Right cardiac atrium (tissue), 5 donors: ENCODE measurements around the gene RDH5. TPM values are rescaled to one million over a fixed set of nuclear protein-coding genes. Genes with fewer than 3 reads are reported as not detected.

ENCODE experiments used
- ATAC-seq, 2 donors: fragments of 200-7000 bp; cut with Tn5 transposase; one replicate each; pipeline versions ENCODE4 v1.8.0 to v1.9.1; 2020; ENCODE audit warnings: moderate library complexity in 2 of 2, mild to moderate bottlenecking in 1 of 2
- DNase-seq, 3 donors: peaks; one replicate each; pipeline ENCODE4 v3.0.0-alpha.2; 2020
- H3K27ac ChIP-seq: one replicate; pipeline ENCODE4 v1.5.1; 2013; ENCODE audit warnings: mild to moderate bottlenecking, low read length, control low read depth, moderate library complexity
- H3K27me3 ChIP-seq: one replicate; pipeline ENCODE4 v1.6.1; 2013; ENCODE audit not compliant: control insufficient read depth, insufficient read depth
- H3K4me1 ChIP-seq: one replicate; pipeline ENCODE4 v1.6.1; 2013; ENCODE audit warnings: low read length; ENCODE audit not compliant: control insufficient read depth, insufficient read depth
- H3K4me3 ChIP-seq: one replicate; pipeline ENCODE4 v1.5.1; 2013; ENCODE audit warnings: low read length, control low read depth
- H3K9me3 ChIP-seq: one replicate; pipeline ENCODE4 v1.6.1; 2013; ENCODE audit warnings: low read length; ENCODE audit not compliant: control insufficient read depth
- WGBS: extraction: QIAGEN DNeasy Blood & Tissue Kit; methylation state at CpG from one replicate; pipeline ENCODE4 v1.1.7; 2013; 5-methylcytosine and 5-hydroxymethylcytosine counted together
- intact Hi-C, 4 donors: fragments of 100-400 bp; cut with DNase I; formaldehyde crosslinking; loops; one replicate each; pipeline versions ENCODE4 v1.11.0 to v1.14.0; 2022 to 2023
- polyA plus RNA-seq: library from polyadenylated mRNA; stranded (reverse); fragments of 200-250 nt; gene quantifications from one replicate; pipeline ENCODE4 v1.2.3, GENCODE V29; 2013
- total RNA-seq, 4 donors: library from RNA; stranded (reverse); fragmentation: NEBNext Ultra II Directional; extraction: Animal tissue kit (Norgen Biotek cat#: 25700); gene quantifications; one replicate each; pipeline ENCODE4 v1.2.1, GENCODE V29; 2021
- donor health status: healthy with polysubstance abuse.
- donor health status: DM: no; HTN: yes; CAD: no.
- donor health status: DM: no; HTN: no; CAD: no.
- donor health status: DM: no; HTN: yes; CAD: no; lungs with severe emphysema.
- donor health status: DM: yes; HTN: yes; CAD: no.

Gene RDH5
- total and polyA plus RNA-seq, 5 donors: 15.9 to 27.7 (median 24.1) TPM

DNA sequence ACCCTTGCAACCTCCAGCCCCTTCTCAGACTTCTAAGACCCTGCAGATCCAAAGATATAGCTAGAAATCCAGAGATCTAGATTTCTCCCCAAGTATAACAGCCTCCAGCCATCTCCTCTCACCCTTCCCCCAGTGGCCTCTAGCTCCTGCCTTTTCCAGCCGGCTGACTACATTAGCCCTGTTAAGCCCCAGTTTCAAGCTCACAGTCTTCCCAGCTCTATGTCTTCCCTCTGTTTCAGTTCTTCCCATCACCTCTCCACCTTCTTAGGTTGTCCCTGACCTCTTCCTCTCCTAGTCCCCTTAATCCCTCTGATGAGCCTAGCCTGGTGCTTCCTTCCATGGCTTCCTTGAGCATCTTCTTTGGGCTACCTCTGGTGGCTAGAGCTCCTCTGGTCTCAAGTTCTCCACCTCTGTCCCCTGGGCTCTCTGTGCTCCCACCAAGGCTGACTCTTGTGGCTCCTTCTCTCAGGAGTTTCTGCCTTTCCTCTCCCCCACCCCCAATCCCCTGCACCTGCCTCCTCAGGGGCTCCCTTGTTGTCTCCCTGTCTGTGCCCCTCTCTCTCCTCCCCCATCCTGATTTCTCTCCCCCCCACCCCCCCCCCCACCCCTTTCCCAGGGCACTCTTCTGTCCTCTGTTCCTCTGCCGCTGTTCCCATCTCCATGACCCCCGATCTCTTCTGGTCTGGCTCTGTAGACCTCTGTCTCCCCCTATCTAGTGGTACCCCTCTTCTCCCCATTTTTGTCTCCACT is 21.9 kb downstream of the RDH5 start:
- no peak for ATAC-seq
- no peak overlapping the region for H3K4me3 ChIP-seq
- no peak overlapping the region for H3K27ac ChIP-seq
- no peaks in the 10 kb centered on the region for H3K9me3 ChIP-seq
- intact Hi-C loops: loop anchor here (5.0 to 10.0 kb wide), 3 partner anchors 53 to 195 kb away; partner anchors contain the start of gene DGKA (in 1 of the 4)
- peak in 1 of 3 donors; percentile 17 for DNase-seq
- 21% methylated on average over 3 of the region's 3 CpGs for WGBS
- no peaks in the 10 kb centered on the region for H3K27me3 ChIP-seq
- peaks cover 2% of the 10 kb centered on the region for H3K4me1 ChIP-seq

DNA sequence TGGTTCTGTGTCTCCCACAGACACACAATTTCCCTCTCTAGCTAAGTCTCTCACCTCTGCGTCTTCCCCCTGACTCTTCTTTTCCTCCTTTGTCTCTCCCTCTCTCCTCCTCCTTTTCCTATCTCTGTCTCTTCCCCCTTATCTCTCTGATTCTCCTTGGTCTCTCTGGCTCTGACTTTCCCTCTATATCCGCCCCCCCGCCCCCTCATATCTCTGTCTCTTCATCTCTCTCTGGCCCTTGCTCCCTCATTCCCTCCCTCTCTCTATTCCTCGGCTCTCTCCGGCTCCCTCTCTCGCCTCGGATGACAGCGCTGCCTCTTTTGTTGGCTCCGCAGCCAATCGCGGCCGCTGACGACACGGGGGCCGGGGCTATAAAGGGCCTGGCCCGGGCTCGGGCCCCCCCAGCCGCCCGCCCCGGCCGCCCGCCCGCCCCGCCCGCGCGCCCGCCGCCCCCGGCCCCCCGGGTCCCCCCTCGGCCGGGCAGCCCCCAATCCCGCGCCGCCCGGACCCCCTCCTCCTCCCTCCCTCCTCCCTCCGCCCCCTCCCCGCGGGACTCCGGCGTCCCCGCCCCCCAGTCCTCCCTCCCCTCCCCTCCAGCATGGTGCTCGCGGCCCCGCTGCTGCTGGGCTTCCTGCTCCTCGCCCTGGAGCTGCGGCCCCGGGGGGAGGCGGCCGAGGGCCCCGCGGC is 22.7 kb downstream of the RDH5 start, which contains the start of gene GDF11:
Gene GDF11, plus strand, starts transcription at position 404 of the 687 bp plus-strand sequence. Its CDS starts 195 bp downstream, at position 599.
- no peaks in the 10 kb centered on the region for H3K27me3 ChIP-seq
- intact Hi-C loops: loop anchor here (5.0 to 10.0 kb wide), 3 partner anchors 52 to 194 kb away; partner anchors contain the start of gene DGKA (in 1 of the 4)
- no peaks in the 10 kb centered on the region for H3K9me3 ChIP-seq
- no peak within 1 kb of the TSS for H3K27ac ChIP-seq
- ATAC-seq: peak; percentile 57 to 69
- H3K4me1 ChIP-seq: peaks cover 2% of the 10 kb centered on the region
- under 1% methylated on average over 29 of the region's 53 CpGs for WGBS
- peak within 1 kb of the TSS; percentile 98 for H3K4me3 ChIP-seq
- DNase-seq: peak; percentile 84 to 94 (median 92)

DNA sequence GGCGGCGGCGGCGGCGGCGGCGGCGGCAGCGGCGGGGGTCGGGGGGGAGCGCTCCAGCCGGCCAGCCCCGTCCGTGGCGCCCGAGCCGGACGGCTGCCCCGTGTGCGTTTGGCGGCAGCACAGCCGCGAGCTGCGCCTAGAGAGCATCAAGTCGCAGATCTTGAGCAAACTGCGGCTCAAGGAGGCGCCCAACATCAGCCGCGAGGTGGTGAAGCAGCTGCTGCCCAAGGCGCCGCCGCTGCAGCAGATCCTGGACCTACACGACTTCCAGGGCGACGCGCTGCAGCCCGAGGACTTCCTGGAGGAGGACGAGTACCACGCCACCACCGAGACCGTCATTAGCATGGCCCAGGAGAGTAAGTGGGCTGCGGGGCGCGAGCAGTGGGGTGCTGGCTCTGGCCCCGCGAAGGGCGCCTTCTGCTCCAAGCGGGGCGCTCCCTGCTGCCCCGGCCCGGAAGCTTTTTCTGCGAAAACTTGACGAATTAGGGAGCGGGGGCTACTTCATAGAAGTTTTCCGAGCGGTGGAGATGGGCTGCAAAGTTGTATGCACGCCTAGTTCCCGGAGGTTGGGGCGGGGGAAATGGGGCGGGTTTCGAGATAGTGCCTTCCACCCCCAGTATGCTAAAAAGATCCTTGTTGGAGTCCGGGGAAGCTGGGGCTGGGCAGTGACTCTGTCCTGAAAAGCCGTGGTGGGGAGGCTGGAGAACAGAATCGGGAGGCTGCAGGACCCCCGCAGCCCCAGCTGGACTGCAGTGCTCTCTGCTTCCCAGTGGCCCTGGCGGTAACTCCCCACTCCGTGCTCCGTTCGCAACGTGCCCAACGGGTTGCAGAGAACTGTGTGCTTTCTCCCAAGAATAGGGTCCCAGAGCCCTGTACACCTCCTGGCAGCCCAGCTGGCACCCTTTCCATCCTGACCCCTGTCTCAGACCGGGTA is 23.5 kb downstream of the RDH5 start:
- no peak overlapping the region for H3K27ac ChIP-seq
- intact Hi-C loops: loop anchor here (5.0 to 10.0 kb wide), 3 partner anchors 51 to 194 kb away; partner anchors contain the start of gene DGKA (in 1 of the 4)
- no peaks in the 10 kb centered on the region for H3K27me3 ChIP-seq
- no peaks in the 10 kb centered on the region for H3K9me3 ChIP-seq
- DNase-seq: peak; percentile 62 to 87 (median 82)
- peak; percentile 5 to 25 for ATAC-seq
- peaks cover 2% of the 10 kb centered on the region for H3K4me1 ChIP-seq
- peak overlapping the region; percentile 98 for H3K4me3 ChIP-seq
- WGBS: under 1% methylated on average over 72 of the region's 73 CpGs

DNA sequence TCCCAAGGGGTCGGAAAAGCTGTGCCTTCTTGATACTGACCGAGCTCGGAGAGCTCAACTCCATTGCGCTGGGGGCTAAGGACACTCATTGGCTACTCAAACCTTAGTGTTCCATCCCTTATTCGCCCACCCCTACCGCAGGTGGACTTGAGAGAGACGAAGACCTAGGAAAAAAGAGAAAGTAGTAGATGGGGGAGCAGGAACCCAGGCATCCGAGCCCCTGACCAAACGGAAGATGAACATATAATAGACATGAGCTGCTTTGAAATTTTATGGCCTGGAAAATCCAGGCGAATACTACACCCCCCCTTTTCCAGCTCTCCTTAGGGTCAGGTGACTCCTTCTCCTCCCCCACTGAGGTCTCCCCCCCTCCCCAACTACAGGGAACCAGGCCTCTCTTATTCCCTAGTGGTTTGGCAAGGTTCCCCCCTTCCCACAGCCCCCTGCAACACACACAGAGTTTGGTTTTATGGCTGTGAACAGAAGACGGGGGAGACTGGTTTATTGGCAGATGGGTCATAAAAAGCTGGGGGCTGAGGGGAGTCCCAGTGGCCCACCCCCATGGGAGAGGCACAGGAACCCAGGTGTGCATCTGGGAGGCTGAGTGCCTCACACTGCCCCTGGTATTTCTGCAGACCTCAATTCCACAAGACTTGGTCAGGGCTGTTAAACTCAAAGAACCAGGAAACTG is 24.3 kb downstream of the RDH5 start:
- Histone ChIP-seq H3K27ac (peak overlapping the region; percentile 1), H3K4me1 (peaks cover 2% of the 10 kb centered on the region)

DNA sequence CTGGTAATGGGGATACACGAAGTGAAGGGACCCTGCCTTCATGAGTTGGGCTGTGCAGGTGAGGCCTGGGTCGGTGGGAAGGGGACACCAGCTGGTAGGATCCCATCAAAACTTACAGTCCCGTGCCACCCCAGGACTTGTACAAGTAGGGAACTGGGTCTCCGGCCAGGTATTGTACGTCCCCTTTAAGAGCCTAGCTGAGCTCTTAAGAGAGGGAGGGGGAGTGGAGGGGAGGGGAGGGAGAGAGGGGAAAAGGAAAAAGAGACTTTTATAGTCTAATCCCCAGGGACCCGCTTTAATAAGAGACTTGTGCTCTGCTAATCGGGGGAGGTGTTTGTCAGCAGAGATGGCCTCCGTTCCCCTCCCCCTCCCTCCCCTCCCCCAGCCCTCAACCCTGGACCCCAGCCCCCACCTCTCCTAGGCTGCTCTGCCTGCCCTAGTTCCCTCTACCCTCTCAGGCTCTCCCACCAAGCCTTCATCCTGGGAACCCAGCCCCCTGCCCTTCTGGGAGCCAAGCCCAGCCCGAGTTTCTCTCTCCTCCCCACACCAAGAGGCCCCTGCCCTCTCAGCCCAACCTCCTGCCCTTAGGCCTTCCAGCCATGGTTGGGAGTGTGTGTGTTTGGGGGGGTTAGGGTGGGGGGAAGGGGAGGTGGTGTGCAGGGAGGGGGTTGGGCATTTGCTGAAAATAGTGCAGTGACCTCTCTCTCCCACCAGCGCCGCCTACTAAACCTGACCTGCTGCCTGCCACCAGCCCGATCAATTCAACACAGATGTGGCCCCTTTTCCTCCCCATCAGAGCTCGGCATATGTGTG is 25.4 kb downstream of the RDH5 start:
- H3K4me3 ChIP-seq: no peak overlapping the region
- peaks cover 2% of the 10 kb centered on the region for H3K4me1 ChIP-seq
- DNase-seq: peak in 2 of 3 donors; percentile 47 to 83
- intact Hi-C loops: loop anchor here in 3 of 4 donors (5.0 to 10.0 kb wide), 2 partner anchors 49 to 192 kb away; no protein-coding TSS in a partner anchor
- peak; percentile 22 to 25 for ATAC-seq
- WGBS: 11% methylated on average over 13 of the region's 13 CpGs
- H3K27ac ChIP-seq: peak overlapping the region; percentile 12
- no peaks in the 10 kb centered on the region for H3K9me3 ChIP-seq
- H3K27me3 ChIP-seq: no peaks in the 10 kb centered on the region

More for the DNA sequence above, 24.3 kb downstream of the RDH5 start:
- Histone ChIP-seq H3K27me3 (no peaks in the 10 kb centered on the region), H3K4me3 (peak overlapping the region; percentile 98), H3K9me3 (no peaks in the 10 kb centered on the region)
- ATAC-seq (peak; percentile 1), DNase-seq (peak in 1 of 3 donors; percentile 23)
- intact Hi-C loops: loop anchor here (5.0 to 10.0 kb wide), 3 partner anchors 50 to 193 kb away; partner anchors contain the start of gene DGKA (in 1 of the 4)
- 16% methylated on average over 11 of the region's 11 CpGs for WGBS

DNA sequence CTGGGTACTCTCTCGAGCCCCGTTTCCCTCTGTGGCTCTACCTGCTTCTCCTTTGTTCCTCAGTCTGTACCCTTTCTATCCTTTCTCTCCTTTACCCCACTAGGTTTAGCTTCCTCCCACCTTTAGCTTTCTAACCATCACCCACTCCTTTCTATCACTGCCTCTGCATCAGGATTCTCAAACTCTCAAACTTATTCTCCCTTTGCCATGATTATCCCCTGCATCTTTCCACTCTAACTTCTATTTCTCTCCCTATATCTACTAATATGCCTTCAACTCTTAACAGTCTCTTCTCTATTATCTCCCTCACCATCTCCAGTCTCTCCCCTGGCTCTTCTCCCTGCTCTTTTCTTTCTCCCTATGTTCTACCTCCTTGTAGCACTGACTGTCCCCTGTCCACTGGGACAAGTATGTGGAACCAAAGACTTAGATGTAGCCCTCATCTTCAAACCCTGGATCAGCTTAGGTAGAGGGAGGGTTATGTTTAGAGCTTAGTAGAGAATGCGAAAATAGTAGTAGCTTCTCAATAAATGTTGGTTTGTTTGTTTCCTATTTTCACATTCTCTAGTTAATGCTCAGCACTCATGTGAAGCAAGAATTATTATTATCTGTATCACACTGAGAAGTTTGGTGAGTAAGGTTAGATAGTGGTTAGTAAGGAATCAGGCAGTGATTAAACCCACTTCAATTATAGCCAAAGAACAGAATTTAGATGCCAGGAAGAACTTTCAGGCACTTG is 26.1 kb downstream of the RDH5 start:
- no peak for DNase-seq

DNA sequence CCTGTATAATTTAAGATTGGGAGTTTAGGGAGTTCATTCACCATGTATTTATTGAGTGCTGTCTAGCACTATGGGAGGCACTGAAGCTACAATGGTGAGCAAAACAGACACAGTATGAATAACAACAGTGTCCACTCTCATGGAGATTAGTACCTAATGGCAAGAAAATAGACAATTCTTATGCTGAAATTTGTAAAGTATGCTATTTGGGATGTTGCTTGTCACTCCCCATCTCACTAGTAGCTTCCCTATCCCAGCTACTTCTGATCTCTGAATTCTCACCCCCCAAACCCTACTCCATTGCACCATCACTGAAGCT is 26.7 kb downstream of the RDH5 start:
- peaks cover 3% of the 10 kb centered on the region for H3K4me1 ChIP-seq
- ATAC-seq (no peak), DNase-seq (no peak)
- H3K9me3 ChIP-seq: no peaks in the 10 kb centered on the region
- H3K27me3 ChIP-seq: no peaks in the 10 kb centered on the region
- H3K27ac ChIP-seq: no peak overlapping the region
- no peak overlapping the region for H3K4me3 ChIP-seq
- intact Hi-C loops: loop anchor here in 3 of 4 donors (5.0 to 10.0 kb wide), 2 partner anchors 48 to 190 kb away; no protein-coding TSS in a partner anchor

More for the DNA sequence above, 26.1 kb downstream of the RDH5 start:
- 37% methylated on average over 3 of the region's 3 CpGs for WGBS
- Histone ChIP-seq H3K4me3 (no peak overlapping the region), H3K4me1 (peaks cover 3% of the 10 kb centered on the region), H3K27ac (peak overlapping the region; percentile 12), H3K9me3 (no peaks in the 10 kb centered on the region), H3K27me3 (no peaks in the 10 kb centered on the region)
- no peak for ATAC-seq
- intact Hi-C loops: loop anchor here in 3 of 4 donors (5.0 to 10.0 kb wide), 2 partner anchors 48 to 191 kb away; no protein-coding TSS in a partner anchor

DNA sequence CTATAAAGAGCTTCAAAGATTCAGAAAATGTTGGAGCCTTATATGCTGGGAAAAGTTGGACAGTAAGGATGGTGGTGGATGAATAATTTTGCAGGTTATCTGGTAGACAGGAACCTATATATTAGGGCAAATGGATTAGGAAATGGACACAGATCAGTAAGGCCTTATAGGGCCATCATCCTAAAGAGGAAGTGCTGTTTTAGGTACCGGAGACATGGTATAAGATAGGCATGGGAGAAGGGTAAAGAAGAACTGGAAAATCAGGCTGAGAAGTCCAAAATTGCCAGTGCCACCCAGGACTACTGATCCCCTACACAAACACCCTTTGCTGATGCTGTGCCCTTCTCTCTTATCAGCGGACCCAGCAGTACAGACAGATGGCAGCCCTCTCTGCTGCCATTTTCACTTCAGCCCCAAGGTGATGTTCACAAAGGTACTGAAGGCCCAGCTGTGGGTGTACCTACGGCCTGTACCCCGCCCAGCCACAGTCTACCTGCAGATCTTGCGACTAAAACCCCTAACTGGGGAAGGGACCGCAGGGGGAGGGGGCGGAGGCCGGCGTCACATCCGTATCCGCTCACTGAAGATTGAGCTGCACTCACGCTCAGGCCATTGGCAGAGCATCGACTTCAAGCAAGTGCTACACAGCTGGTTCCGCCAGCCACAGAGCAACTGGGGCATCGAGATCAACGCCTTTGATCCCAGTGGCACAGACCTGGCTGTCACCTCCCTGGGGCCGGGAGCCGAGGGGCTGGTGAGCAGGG is 28.2 kb downstream of the RDH5 start:
- Histone ChIP-seq H3K4me3 (no peak overlapping the region), H3K27me3 (no peaks in the 10 kb centered on the region), H3K9me3 (no peaks in the 10 kb centered on the region), H3K4me1 (peaks cover 3% of the 10 kb centered on the region), H3K27ac (no peak overlapping the region)
- 85% methylated on average over 18 of the region's 18 CpGs for WGBS
- intact Hi-C loops: loop anchor here in 3 of 4 donors (5.0 to 10.0 kb wide), 2 partner anchors 46 to 189 kb away; no protein-coding TSS in a partner anchor
- ATAC-seq (no peak), DNase-seq (peak in 1 of 3 donors; percentile 57)
